Measurements from ENCODE around the gene ZBTB2.

Gene ZBTB2

DNA sequence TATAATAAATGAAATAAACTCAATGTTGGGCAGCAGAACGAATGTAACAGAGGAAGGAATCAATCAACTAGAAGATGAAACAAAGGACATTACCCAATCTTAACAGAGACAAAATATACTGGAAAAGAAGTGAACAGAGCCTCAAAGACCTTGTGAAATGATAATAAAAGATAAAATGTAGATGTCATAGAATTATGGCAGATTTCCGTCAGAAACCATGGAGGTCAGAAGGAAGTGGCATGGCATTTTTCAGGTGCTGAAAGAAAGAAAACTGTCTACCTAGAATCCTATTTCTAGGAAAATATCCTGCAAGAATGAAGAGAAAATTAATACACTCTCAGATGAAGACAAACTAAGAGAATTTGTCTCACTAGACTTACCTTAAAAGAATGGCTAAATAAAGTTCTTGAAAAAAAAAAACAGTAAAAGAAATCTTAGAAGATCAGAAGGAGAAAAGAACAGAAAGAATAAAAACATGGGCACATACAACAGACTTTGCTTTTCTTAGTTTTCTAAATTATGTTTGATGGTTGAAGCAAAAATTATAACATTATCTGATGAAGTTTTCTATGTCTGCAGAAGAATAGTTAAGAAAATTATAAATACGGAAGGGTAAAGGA, 23.4 kb upstream of the ZBTB2 start:
- no peaks in the 10 kb centered on the region for H3K36me3 ChIP-seq (ENCODE audit: control insufficient read depth, insufficient read depth, low read length)
- TF ChIP-seq, protein P1, sequence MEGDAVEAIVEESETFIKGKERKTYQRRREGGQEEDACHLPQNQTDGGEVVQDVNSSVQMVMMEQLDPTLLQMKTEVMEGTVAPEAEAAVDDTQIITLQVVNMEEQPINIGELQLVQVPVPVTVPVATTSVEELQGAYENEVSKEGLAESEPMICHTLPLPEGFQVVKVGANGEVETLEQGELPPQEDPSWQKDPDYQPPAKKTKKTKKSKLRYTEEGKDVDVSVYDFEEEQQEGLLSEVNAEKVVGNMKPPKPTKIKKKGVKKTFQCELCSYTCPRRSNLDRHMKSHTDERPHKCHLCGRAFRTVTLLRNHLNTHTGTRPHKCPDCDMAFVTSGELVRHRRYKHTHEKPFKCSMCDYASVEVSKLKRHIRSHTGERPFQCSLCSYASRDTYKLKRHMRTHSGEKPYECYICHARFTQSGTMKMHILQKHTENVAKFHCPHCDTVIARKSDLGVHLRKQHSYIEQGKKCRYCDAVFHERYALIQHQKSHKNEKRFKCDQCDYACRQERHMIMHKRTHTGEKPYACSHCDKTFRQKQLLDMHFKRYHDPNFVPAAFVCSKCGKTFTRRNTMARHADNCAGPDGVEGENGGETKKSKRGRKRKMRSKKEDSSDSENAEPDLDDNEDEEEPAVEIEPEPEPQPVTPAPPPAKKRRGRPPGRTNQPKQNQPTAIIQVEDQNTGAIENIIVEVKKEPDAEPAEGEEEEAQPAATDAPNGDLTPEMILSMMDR (IDR thresholded peaks at IDR 0.05) = no peak
- no peak overlapping the region for H3K4me3 ChIP-seq (ENCODE audit: low read depth, low read length)
- H2AFZ ChIP-seq = no peak overlapping the region
- no peaks in the 10 kb centered on the region for H3K27me3 ChIP-seq (ENCODE audit: control insufficient read depth, insufficient read depth, low read length)
- H3K79me2 ChIP-seq = no peaks in the 10 kb centered on the region
- no peak overlapping the region for H3K4me2 ChIP-seq (ENCODE audit: low read length)
- no peak overlapping the region for H3K9ac ChIP-seq
- no peak overlapping the region for H3K27ac ChIP-seq
- H3K4me1 ChIP-seq = no peaks in the 10 kb centered on the region
- H3K9me3 ChIP-seq (ENCODE audit: control insufficient read depth, low read length) = no peaks in the 10 kb centered on the region

DNA sequence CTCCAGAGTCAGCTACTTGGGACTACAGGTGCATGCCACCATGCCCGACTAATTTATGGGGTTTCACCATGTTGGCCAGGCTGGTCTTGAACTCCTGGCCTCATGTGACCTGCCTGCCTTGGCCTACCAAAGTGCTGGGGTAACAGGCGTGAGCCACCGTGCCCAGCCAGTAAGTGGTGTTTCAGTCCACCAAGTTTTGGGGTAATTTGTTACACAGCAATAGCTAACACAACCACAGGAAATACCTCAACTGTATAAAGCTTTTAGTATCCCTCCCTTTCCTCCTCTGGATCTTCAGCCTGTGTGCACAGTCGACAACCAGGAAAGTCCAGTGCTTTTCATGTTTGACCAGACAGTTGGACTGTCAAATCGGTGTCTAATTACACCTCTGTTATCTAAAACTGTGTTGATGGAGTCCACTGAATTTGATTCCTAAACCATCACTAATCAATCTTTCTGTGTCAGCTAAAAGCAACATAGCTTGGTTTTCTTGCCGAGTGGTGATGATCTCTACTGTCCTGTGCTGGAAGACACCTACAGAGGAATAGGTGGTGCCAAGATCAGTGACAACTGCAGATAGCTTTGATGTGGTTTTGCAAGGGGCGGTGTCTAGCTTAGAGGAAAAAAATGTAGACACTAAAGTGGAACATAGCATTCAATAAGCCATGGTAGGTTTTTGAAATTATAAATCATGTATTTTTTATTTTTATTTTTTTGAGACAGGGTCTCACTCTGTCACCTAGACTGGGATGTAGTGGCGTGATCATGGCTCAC, 22.2 kb upstream of the ZBTB2 start:
- Histone ChIP-seq H3K9ac (no peak overlapping the region), H3K36me3 (ENCODE audit: control insufficient read depth, insufficient read depth, low read length) (no peaks in the 10 kb centered on the region), H3K4me3 (ENCODE audit: low read depth, low read length) (no peak overlapping the region)

DNA sequence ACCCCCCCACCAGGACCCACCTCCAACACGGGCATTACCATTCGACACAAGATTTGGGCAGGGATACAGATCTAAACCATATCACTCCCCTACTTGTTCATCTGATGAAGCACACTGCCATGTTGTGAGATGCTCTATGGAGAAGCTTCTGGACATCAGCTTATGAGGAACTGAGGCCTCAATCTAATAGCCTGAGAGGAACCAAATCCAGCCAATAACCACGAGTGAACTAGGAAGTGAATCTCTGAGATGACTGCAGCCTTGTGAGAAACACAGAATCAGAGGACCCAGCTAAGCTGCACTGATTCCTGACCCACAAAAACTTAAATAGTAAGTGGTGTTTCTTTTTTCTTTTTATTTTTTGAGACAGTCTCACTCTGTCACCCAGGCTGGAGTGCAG, 21.6 kb upstream of the ZBTB2 start:
- H3K4me1 ChIP-seq = no peaks in the 10 kb centered on the region
- no peaks in the 10 kb centered on the region for H3K27me3 ChIP-seq (ENCODE audit: control insufficient read depth, insufficient read depth, low read length)
- H3K27ac ChIP-seq = no peak overlapping the region
- no peak overlapping the region for H3K9ac ChIP-seq
- no peaks in the 10 kb centered on the region for H3K79me2 ChIP-seq
- no peaks in the 10 kb centered on the region for H3K36me3 ChIP-seq (ENCODE audit: control insufficient read depth, insufficient read depth, low read length)
- H2AFZ ChIP-seq = no peak overlapping the region
- H3K9me3 ChIP-seq (ENCODE audit: control insufficient read depth, low read length) = no peaks in the 10 kb centered on the region
- H3K4me3 ChIP-seq (ENCODE audit: low read depth, low read length) = no peak overlapping the region
- TF ChIP-seq, protein P1 (IDR thresholded peaks at IDR 0.05) = no peak
- no peak overlapping the region for H3K4me2 ChIP-seq (ENCODE audit: low read length)

More for the DNA sequence above, 22.2 kb upstream of the ZBTB2 start:
- no peak overlapping the region for H3K4me2 ChIP-seq (ENCODE audit: low read length)
- H3K27me3 ChIP-seq (ENCODE audit: control insufficient read depth, insufficient read depth, low read length) = no peaks in the 10 kb centered on the region
- no peaks in the 10 kb centered on the region for H3K79me2 ChIP-seq
- no peaks in the 10 kb centered on the region for H3K9me3 ChIP-seq (ENCODE audit: control insufficient read depth, low read length)
- no peaks in the 10 kb centered on the region for H3K4me1 ChIP-seq
- H3K27ac ChIP-seq = no peak overlapping the region
- TF ChIP-seq, protein P1 (IDR thresholded peaks at IDR 0.05) = no peak
- H2AFZ ChIP-seq = no peak overlapping the region

DNA sequence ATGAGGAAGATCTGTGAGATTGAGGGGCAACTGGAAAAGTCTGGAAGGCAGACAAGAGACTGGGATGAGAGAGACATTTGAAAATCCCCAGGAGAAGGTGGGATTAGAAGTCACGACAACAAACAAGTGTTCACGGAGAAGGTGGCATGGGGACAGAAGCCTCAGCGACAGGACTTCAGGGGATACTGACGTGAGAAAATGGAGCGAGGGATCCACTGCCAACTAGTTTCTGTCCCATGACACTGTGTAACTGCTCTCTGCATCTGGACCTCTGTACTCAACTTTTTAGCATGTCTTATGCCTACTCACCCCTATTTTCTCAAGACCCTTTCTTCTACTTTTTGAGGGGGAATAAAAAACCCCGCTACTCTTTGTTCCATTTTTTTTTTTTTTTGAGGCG, 18.3 kb upstream of the ZBTB2 start:
- H3K9me3 ChIP-seq (ENCODE audit: control insufficient read depth, low read length) = no peaks in the 10 kb centered on the region
- H2AFZ ChIP-seq = no peak overlapping the region
- H3K27me3 ChIP-seq (ENCODE audit: control insufficient read depth, insufficient read depth, low read length) = no peaks in the 10 kb centered on the region
- H3K4me1 ChIP-seq = no peaks in the 10 kb centered on the region
- no peaks in the 10 kb centered on the region for H3K79me2 ChIP-seq
- H3K4me3 ChIP-seq (ENCODE audit: low read depth, low read length) = no peak overlapping the region
- no peak overlapping the region for H3K27ac ChIP-seq
- TF ChIP-seq, protein P1 (IDR thresholded peaks at IDR 0.05) = no peak
- H3K9ac ChIP-seq = no peak overlapping the region
- H3K36me3 ChIP-seq (ENCODE audit: control insufficient read depth, insufficient read depth, low read length) = no peaks in the 10 kb centered on the region
- H3K4me2 ChIP-seq (ENCODE audit: low read length) = no peak overlapping the region

All from parathyroid adenoma (tissue), 2 donors.